ENCODE measurements around the gene CATSPERB.
A peak's percentile ranks its signal among the peaks of the same experiment; 100 is the strongest.

CATSPERB gene

GRCh38 chr14:91585856-91586255, 146.0 kb downstream of the CATSPERB start:
- H3K36me3 ChIP-seq (ENCODE audit: control insufficient read depth in 1 of 2, insufficient read depth in 2 of 2, low read depth in 1 of 2, low read length in 2 of 2), result no peaks in the 10 kb centered on the region
- peak overlapping the region; percentile 13 for H3K9ac ChIP-seq (ENCODE audit: low read length)
- no peak overlapping the region for H3K23ac ChIP-seq (ENCODE audit: low read length in 2 of 2)
- H3K4me2 ChIP-seq (ENCODE audit: low read length, poor library complexity, severe bottlenecking), result no peak overlapping the region
- H2BK15ac ChIP-seq (ENCODE audit: low read depth, poor library complexity, severe bottlenecking), result no peak overlapping the region
- no peak overlapping the region for H3K14ac ChIP-seq (ENCODE audit: low read length in 2 of 2)
- H3K79me1 ChIP-seq (replicated peaks; ENCODE audit: low read length, poor library complexity, severe bottlenecking), result no peaks in the 10 kb centered on the region
- H3K4ac ChIP-seq (ENCODE audit: low read depth in 1 of 2, low read length in 2 of 2), result no peak overlapping the region
- no peak overlapping the region for H2AK5ac ChIP-seq (ENCODE audit: low read length, severe bottlenecking)
- H4K8ac ChIP-seq (ENCODE audit: low read length), result no peak overlapping the region
- no peak overlapping the region for H3K18ac ChIP-seq (ENCODE audit: low read depth in 1 of 2, low read length in 2 of 2)
- H3K4me1 ChIP-seq (ENCODE audit: control insufficient read depth, insufficient read depth, low read depth, low read length), result no peaks in the 10 kb centered on the region
- H3K27me3 ChIP-seq (ENCODE audit: control insufficient read depth in 1 of 2, insufficient read depth in 1 of 2, low read length in 2 of 2), result peaks cover 9 to 18% of the 10 kb centered on the region in 2 experiments
- H3K4me3 ChIP-seq (ENCODE audit: insufficient read depth in 1 of 2, low read depth in 1 of 2, low read length in 2 of 2), result no peak overlapping the region
- no peak overlapping the region for H2BK5ac ChIP-seq (ENCODE audit: low read depth, low read length, poor library complexity, severe bottlenecking)
- DNase-seq, result no peak
- H2AFZ ChIP-seq (ENCODE audit: low read depth, low read length), result no peak overlapping the region
- H2BK120ac ChIP-seq (ENCODE audit: low read depth, low read length), result no peak overlapping the region
- no peak overlapping the region for H3K27ac ChIP-seq (ENCODE audit: low read length, poor library complexity, severe bottlenecking)
- H2BK12ac ChIP-seq (ENCODE audit: low read length in 2 of 2), result no peak overlapping the region
- no peak overlapping the region for H4K91ac ChIP-seq (ENCODE audit: low read length)
- H3K9me3 ChIP-seq (ENCODE audit: control insufficient read depth, low read length), result no peaks in the 10 kb centered on the region

- H2BK120ac ChIP-seq (ENCODE audit: low read depth, low read length), result no peak overlapping the region
- H3K79me1 ChIP-seq (replicated peaks; ENCODE audit: low read length, poor library complexity, severe bottlenecking), result no peaks in the 10 kb centered on the region
- H4K91ac ChIP-seq (ENCODE audit: low read length), result no peak overlapping the region
- no peak overlapping the region for H3K9ac ChIP-seq (ENCODE audit: low read length)
- H2BK15ac ChIP-seq (ENCODE audit: low read depth, poor library complexity, severe bottlenecking), result no peak overlapping the region
- no peak overlapping the region for H3K14ac ChIP-seq (ENCODE audit: low read length in 2 of 2)
- no peak overlapping the region for H2AK5ac ChIP-seq (ENCODE audit: low read length, severe bottlenecking)
- H3K23ac ChIP-seq (ENCODE audit: low read length in 2 of 2), result no peak overlapping the region
- H3K27me3 ChIP-seq (ENCODE audit: control insufficient read depth in 1 of 2, insufficient read depth in 1 of 2, low read length in 2 of 2), result peaks cover 9 to 26% of the 10 kb centered on the region in 2 experiments
- H3K4ac ChIP-seq (ENCODE audit: low read depth in 1 of 2, low read length in 2 of 2), result no peak overlapping the region
- H4K8ac ChIP-seq (ENCODE audit: low read length), result no peak overlapping the region
- no peak overlapping the region for H3K18ac ChIP-seq (ENCODE audit: low read depth in 1 of 2, low read length in 2 of 2)
- no peak for DNase-seq
- H2BK12ac ChIP-seq (ENCODE audit: low read length in 2 of 2), result no peak overlapping the region
- H3K4me3 ChIP-seq (ENCODE audit: insufficient read depth in 1 of 2, low read depth in 1 of 2, low read length in 2 of 2), result no peak overlapping the region
- 76% methylated on average over 2 of the region's 3 CpGs for WGBS
- no peaks in the 10 kb centered on the region for H3K36me3 ChIP-seq (ENCODE audit: control insufficient read depth in 1 of 2, insufficient read depth in 2 of 2, low read depth in 1 of 2, low read length in 2 of 2)
- no peak overlapping the region for H3K27ac ChIP-seq (ENCODE audit: low read length, poor library complexity, severe bottlenecking)
- no peaks in the 10 kb centered on the region for H3K4me1 ChIP-seq (ENCODE audit: control insufficient read depth, insufficient read depth, low read depth, low read length)
- H3K4me2 ChIP-seq (ENCODE audit: low read length, poor library complexity, severe bottlenecking), result no peak overlapping the region
- H2AFZ ChIP-seq (ENCODE audit: low read depth, low read length), result no peak overlapping the region
- H3K9me3 ChIP-seq (ENCODE audit: control insufficient read depth, low read length), result peaks cover 4% of the 10 kb centered on the region
- no peak overlapping the region for H2BK5ac ChIP-seq (ENCODE audit: low read depth, low read length, poor library complexity, severe bottlenecking)
Measured at GRCh38 chr14:91582761-91583160, 149.1 kb downstream of the CATSPERB start.

GRCh38 chr14:91580876-91581577, 150.9 kb downstream of the CATSPERB start:
- H3K27me3 ChIP-seq (ENCODE audit: control insufficient read depth in 1 of 2, insufficient read depth in 1 of 2, low read length in 2 of 2), result peaks cover 9 to 26% of the 10 kb centered on the region in 2 experiments
- no peak overlapping the region for H2BK15ac ChIP-seq (ENCODE audit: low read depth, poor library complexity, severe bottlenecking)
- no peak overlapping the region for H3K4ac ChIP-seq (ENCODE audit: low read depth in 1 of 2, low read length in 2 of 2)
- no peak overlapping the region for H3K4me2 ChIP-seq (ENCODE audit: low read length, poor library complexity, severe bottlenecking)
- no peak overlapping the region for H4K8ac ChIP-seq (ENCODE audit: low read length)
- no peak overlapping the region for H3K18ac ChIP-seq (ENCODE audit: low read depth in 1 of 2, low read length in 2 of 2)
- no peak overlapping the region for H3K4me3 ChIP-seq (ENCODE audit: insufficient read depth in 1 of 2, low read depth in 1 of 2, low read length in 2 of 2)
- H2BK5ac ChIP-seq (ENCODE audit: low read depth, low read length, poor library complexity, severe bottlenecking), result no peak overlapping the region
- no peak overlapping the region for H3K14ac ChIP-seq (ENCODE audit: low read length in 2 of 2)
- H3K23ac ChIP-seq (ENCODE audit: low read length in 2 of 2), result no peak overlapping the region
- no peak overlapping the region for H2AK5ac ChIP-seq (ENCODE audit: low read length, severe bottlenecking)
- H4K91ac ChIP-seq (ENCODE audit: low read length), result no peak overlapping the region
- peaks cover 4% of the 10 kb centered on the region for H3K9me3 ChIP-seq (ENCODE audit: control insufficient read depth, low read length)
- DNase-seq, result no peak
- no peak overlapping the region for H2BK12ac ChIP-seq (ENCODE audit: low read length in 2 of 2)
- no peak overlapping the region for H2BK120ac ChIP-seq (ENCODE audit: low read depth, low read length)
- H3K4me1 ChIP-seq (ENCODE audit: control insufficient read depth, insufficient read depth, low read depth, low read length), result no peaks in the 10 kb centered on the region
- no peak overlapping the region for H3K27ac ChIP-seq (ENCODE audit: low read length, poor library complexity, severe bottlenecking)
- H2AFZ ChIP-seq (ENCODE audit: low read depth, low read length), result no peak overlapping the region
- 58% methylated on average over 8 of the region's 8 CpGs for WGBS
- H3K9ac ChIP-seq (ENCODE audit: low read length), result no peak overlapping the region
- no peaks in the 10 kb centered on the region for H3K79me1 ChIP-seq (replicated peaks; ENCODE audit: low read length, poor library complexity, severe bottlenecking)
- no peaks in the 10 kb centered on the region for H3K36me3 ChIP-seq (ENCODE audit: control insufficient read depth in 1 of 2, insufficient read depth in 2 of 2, low read depth in 1 of 2, low read length in 2 of 2)

- Histone ChIP-seq H3K23ac (ENCODE audit: low read length in 2 of 2) (no peak overlapping the region), H2AFZ (ENCODE audit: low read depth, low read length) (no peak overlapping the region)
Measured at GRCh38 chr14:91577632-91578233, 154.2 kb downstream of the CATSPERB start.

More at GRCh38 chr14:91577632-91578233, 154.2 kb downstream of the CATSPERB start:
- no peaks in the 10 kb centered on the region for H3K36me3 ChIP-seq (ENCODE audit: control insufficient read depth in 1 of 2, insufficient read depth in 2 of 2, low read depth in 1 of 2, low read length in 2 of 2)
- no peak overlapping the region for H3K4me3 ChIP-seq (ENCODE audit: insufficient read depth in 1 of 2, low read depth in 1 of 2, low read length in 2 of 2)
- H3K4me2 ChIP-seq (ENCODE audit: low read length, poor library complexity, severe bottlenecking), result no peak overlapping the region
- H3K18ac ChIP-seq (ENCODE audit: low read depth in 1 of 2, low read length in 2 of 2), result no peak overlapping the region
- DNase-seq, result no peak
- H2BK15ac ChIP-seq (ENCODE audit: low read depth, poor library complexity, severe bottlenecking), result no peak overlapping the region
- H3K4ac ChIP-seq (ENCODE audit: low read depth in 1 of 2, low read length in 2 of 2), result no peak overlapping the region
- peaks cover 25 to 32% of the 10 kb centered on the region in 2 experiments for H3K27me3 ChIP-seq (ENCODE audit: control insufficient read depth in 1 of 2, insufficient read depth in 1 of 2, low read length in 2 of 2)
- no peak overlapping the region for H3K9ac ChIP-seq (ENCODE audit: low read length)
- H2BK120ac ChIP-seq (ENCODE audit: low read depth, low read length), result no peak overlapping the region
- no peaks in the 10 kb centered on the region for H3K79me1 ChIP-seq (replicated peaks; ENCODE audit: low read length, poor library complexity, severe bottlenecking)
- H4K91ac ChIP-seq (ENCODE audit: low read length), result no peak overlapping the region
- peaks cover 9% of the 10 kb centered on the region for H3K4me1 ChIP-seq (ENCODE audit: control insufficient read depth, insufficient read depth, low read depth, low read length)
- no peak overlapping the region for H3K14ac ChIP-seq (ENCODE audit: low read length in 2 of 2)
- H3K27ac ChIP-seq (ENCODE audit: low read length, poor library complexity, severe bottlenecking), result no peak overlapping the region
- 88% methylated on average over 26 of the region's 30 CpGs for WGBS
- no peak overlapping the region for H2AK5ac ChIP-seq (ENCODE audit: low read length, severe bottlenecking)
- H3K9me3 ChIP-seq (ENCODE audit: control insufficient read depth, low read length), result peaks cover 4% of the 10 kb centered on the region
- no peak overlapping the region for H2BK12ac ChIP-seq (ENCODE audit: low read length in 2 of 2)
- no peak overlapping the region for H4K8ac ChIP-seq (ENCODE audit: low read length)
- no peak overlapping the region for H2BK5ac ChIP-seq (ENCODE audit: low read depth, low read length, poor library complexity, severe bottlenecking)
